ENCODE data around the gene IRF9.

IRF9 gene

GRCh38 chr14:24207104-24207551 is 46.1 kb downstream of the IRF9 start:
- FAIRE-seq (no peak), DNase-seq (ENCODE audit: insufficient read length, low spot score) (no peak)
- TF ChIP-seq CTCF (IDR thresholded peaks at IDR 0.05; ENCODE audit: insufficient read depth, missing control alignments) = no peak

GRCh38 chr14:24207625-24208024 is 46.6 kb downstream of the IRF9 start:
- TF ChIP-seq CTCF (IDR thresholded peaks at IDR 0.05; ENCODE audit: insufficient read depth, missing control alignments) = no peak
- FAIRE-seq (no peak), DNase-seq (ENCODE audit: insufficient read length, low spot score) (no peak)

- FAIRE-seq = no peak
- TF ChIP-seq CTCF (IDR thresholded peaks at IDR 0.05; ENCODE audit: insufficient read depth, missing control alignments) = no peak
- no peak for DNase-seq (ENCODE audit: insufficient read length, low spot score)
Measured at GRCh38 chr14:24211311-24211710, 50.2 kb downstream of the IRF9 start.

- DNase-seq (ENCODE audit: insufficient read length, low spot score) (peak; percentile 94), FAIRE-seq (no peak)
- no peak for TF ChIP-seq CTCF (IDR thresholded peaks at IDR 0.05; ENCODE audit: insufficient read depth, missing control alignments)
Measured at GRCh38 chr14:24212924-24213865, 52.1 kb downstream of the IRF9 start, which contains the start of gene CHMP4A. Gene CHMP4A (minus strand): TSS chr14:24213488. CDS start chr14:24213439, 49 bp downstream.

GRCh38 chr14:24213866-24214662 is 53.0 kb downstream of the IRF9 start:
- TF ChIP-seq CTCF (IDR thresholded peaks at IDR 0.05; ENCODE audit: insufficient read depth, missing control alignments) = no peak
- no peak for DNase-seq (ENCODE audit: insufficient read length, low spot score)
- FAIRE-seq = no peak

GRCh38 chr14:24215495-24216344 is 54.7 kb downstream of the IRF9 start, which contains the start of gene MDP1:
Gene MDP1 (minus strand): TSS chr14:24216066. CDS start chr14:24215955, 111 bp downstream.
- DNase-seq (ENCODE audit: insufficient read length, low spot score) (peak; percentile 84), FAIRE-seq (no peak)
- TF ChIP-seq CTCF (IDR thresholded peaks at IDR 0.05; ENCODE audit: insufficient read depth, missing control alignments) = peak; percentile 91
